Stimulated activated CD8-positive, alpha-beta memory T cell treated with anti-CD3 and anti-CD28 coated beads, Interleukin-4, amount 100 ng/mL, for 4 hours (primary cell): Measurements from ENCODE around the gene GRM5.

Source experiments
- DNase-seq, 2 donors: peaks; one replicate each; pipeline ENCODE4 v3.0.0-alpha.2; 2020; ENCODE audit warnings: low read depth in 2 of 2, low spot score in 1 of 2

Gene GRM5

DNA sequence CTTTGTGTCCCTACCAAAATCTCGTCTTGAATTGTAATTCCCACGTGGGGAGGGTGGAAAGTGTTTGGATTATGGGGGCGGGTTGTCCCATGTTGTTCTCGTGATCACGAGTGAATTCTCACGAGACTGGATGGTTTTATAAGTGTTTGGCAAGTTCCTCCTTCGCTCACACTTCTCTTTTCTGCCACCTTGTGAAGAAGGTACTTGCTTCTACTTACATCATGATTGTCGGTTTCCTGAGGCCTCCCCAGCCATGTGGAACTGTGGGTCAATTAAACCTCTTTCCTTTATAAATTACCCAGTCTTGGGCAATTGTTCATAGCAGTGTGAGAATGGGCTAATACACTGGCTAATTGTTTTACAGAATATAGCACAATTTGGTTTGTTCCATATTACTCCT is 326.3 kb downstream of the GRM5 start:
- no peak for DNase-seq

DNA sequence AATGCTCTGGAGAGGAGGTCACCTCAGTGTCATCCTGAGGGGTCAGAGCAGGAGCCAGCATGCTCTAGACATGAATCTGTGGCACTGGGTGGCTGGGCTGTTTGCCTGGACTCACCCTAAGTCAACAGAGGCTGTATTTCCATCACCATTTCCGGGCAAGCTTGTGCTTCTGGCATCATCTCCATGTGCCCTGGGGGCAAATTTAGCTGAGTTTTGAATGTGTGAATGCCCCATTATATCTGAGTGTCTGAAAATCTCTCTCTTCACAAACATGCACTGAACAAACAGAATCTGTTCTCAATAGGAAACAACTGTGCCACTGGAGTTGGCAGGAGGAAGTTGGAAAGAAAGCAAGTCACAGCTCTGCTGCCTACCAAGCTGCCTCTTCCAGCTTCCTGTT is 356.2 kb downstream of the GRM5 start:
- no peak for DNase-seq

DNA sequence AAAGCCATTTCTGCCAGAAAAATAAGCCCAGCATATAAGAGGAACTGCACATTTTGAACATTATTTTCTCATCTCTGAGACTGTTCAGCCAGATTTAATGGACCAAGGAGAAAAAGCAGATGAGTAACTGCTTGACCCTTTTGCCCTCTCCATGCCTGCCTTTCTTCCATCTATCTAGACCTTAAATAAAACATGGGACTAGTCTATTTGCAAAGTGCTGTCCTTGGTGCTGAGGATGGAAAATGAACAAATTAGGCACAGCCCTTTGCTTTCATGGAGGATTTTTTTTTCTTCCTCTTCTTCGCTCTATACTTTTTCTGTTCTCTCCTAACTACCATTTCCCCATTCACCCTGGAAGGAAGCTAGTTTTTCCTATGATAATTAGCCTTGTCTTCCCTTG is 361.3 kb downstream of the GRM5 start:
- DNase-seq: no peak

DNA sequence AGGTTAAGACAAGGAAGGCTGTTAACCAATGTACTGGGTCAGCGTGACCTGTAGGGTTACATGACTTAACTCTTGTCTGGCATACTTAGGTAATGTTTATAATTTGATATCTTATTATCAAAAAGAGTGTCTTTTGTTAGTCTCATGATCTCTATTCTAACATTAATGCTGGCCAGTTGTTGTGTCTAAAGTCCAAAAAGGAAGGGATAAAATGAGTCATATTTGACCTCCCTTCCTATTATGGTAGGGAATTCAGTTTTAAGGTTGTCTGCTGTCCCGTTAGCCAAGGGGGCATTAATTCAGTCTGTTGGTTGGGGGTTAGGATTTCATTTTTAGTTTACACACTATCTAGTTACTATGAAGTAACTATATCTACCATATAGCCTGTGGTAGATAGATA is 364.0 kb downstream of the GRM5 start:
- DNase-seq: no peak

DNA sequence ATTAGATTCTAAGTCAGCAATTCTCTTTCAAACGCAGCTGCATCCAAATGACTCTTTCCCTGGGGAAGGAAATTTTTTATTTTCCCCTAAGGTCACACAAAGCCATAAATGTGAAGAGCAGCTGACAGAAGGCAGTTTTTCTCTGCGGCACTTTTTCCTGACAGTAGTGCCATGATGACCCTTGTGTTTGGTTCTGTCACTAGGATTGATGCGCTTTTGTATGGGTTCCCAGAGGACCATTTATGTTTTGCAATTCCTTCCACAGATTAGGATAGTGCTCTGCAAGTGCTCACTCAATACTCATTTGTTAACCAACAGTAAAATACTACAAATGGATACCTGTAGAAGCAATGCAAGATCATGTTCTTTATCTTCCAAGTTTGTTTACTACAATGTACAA is 368.6 kb downstream of the GRM5 start:
- no peak for DNase-seq

DNA sequence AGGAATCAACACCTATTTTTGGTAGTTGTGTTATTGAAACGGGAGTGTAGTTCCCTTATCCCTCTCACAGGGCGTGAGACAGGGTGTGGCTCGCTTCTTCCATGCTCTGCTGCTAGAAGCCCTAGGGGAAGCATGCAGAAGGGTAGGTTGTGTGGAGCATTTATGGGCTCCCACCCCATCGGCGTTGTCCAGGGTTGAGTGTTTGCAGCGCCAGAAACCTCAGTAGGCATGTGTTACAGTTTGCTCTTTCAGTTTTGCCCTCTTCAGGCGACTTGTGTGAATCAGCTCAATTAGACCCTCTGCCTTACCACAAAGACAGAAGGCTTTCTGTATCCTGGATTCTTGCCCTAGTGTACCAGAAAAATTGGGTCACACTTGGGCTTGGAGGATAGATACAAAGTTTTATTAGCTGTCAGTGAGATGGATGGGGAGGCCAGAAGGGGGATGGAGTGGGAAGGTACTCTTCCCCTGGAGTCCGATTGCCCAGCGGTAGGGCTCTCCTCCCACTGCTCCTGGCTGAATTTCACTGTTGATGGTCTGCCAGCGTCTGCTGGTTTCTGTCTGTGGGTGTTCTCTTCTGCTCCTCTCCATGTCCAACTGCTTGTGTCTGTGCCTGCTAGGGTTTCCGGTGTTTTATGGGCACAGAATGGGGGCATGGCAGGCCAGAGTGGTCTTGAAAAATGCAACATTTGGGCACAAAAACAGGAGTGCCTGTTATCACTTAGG is 369.9 kb downstream of the GRM5 start:
- no peak for DNase-seq

DNA sequence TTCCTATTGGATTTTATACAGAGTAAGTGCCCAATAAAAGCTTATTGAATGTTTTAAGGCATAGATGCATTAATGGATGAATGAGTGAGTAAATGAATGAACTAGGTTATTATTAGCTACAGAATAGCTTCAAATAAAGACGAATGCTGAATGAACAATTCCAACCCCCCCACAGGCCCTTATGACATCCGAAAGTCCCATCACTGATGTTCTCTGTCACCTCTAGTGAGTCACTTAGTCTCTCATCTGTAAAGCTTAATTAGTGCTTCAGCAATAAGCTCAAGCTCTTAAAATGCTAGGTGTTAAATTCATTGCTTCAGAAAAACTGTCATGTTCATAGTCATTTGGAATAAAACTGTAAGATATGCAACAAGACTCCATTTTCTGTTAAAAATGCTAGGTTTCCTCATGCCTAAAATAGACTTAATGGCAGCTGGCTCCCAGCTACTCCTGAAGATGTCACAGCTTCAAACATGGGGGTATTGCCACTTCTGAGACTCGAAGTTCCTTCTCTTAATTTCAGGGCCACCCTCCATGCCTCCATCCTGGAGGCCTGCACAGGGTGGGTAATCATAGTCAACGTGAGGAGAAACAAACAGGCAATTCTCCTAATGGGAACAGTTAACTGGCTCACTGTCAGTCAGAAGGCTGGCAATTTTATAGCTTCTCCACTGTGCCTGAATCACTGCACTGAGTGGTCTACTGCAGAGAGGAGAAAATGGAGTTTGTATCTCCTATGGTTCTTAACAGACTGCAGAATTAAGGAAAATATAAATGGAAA is 373.3 kb downstream of the GRM5 start:
- no peak for DNase-seq

DNA sequence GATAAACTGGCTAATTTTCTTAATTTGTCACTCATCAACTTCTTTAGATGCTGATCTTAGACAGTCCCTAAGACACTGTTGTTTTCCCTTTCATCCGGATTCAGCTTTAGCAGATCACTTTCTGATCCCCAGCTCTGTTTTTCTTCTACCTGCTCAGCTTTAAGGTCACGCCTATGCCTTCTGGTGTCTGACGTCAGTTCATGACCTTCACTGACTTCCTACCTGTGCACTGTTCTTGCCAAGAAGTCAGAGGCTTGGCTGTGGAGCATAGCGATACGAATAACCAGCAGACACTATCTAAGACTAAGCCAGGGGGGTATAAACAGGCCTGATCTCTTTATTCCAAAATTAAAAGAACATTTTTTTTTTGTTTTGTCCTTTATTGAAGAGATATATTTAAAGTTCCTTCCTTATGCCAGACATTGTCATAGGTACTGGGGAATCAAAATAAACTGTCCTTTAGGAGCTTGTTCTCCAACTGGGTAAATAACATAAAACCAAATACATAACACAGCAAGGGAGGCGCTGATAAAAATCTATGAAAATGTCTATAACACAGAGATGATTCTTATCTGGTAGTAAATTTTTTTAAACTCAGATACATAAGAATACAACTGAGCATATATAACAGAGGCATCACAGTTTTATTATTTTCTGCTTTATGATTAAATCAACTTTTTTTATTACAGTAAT is 376.1 kb downstream of the GRM5 start:
- DNase-seq: no peak

DNA sequence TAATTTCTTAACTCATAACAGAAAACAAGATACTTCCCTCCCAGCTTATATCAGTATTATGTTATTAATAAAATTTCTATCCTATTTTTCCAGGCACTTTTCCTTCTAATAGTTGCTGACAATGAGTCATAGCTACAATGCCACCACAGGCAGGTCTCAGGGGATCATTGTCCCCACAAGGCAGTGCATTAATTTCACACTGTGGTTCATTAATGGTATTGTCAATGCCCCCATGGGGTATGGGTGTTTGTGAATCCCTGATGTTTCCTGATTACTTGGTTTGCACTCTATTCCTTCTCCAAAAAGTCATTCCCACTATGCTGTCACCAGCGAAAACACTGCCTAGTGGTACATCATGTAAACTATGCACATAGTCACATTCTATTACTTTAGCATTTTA is 382.8 kb downstream of the GRM5 start:
- no peak for DNase-seq

DNA sequence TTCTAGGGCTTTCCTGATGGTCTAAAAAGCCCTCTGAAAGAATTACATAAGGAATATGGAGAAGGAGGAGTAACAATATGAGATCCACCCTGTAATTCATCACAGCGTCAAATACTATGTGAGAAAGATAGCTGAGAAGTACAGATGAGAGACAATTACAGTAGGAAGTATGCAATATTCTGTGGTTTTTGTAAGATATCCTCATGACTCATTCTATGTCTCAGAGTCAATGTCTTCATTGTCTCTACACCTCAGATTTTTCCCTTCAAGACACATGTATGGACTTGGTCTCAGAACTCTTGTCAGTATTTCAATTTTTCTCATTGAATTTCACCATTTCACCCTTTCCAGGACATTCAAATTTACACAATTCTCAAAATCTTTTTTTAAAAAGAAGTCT is 385.0 kb downstream of the GRM5 start:
- DNase-seq: no peak

DNA sequence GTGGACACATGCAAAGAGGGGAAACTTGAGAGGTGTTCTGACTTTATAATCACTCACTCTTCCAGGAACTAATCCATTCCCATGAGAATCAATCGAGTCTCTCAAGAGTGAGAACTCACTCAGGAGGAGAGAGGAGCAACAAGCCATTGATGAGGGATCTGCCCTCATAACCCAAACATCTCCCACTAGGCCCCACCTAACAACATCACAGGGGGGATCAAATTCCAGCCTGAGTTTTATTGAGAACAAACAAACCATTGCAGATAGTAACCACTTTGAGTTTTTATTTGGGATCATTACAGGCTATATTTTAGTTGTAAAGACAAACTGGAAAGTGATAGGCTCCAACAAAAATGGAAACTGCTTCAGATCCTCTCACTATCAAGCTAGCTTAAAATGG is 399.4 kb downstream of the GRM5 start:
- no peak for DNase-seq

DNA sequence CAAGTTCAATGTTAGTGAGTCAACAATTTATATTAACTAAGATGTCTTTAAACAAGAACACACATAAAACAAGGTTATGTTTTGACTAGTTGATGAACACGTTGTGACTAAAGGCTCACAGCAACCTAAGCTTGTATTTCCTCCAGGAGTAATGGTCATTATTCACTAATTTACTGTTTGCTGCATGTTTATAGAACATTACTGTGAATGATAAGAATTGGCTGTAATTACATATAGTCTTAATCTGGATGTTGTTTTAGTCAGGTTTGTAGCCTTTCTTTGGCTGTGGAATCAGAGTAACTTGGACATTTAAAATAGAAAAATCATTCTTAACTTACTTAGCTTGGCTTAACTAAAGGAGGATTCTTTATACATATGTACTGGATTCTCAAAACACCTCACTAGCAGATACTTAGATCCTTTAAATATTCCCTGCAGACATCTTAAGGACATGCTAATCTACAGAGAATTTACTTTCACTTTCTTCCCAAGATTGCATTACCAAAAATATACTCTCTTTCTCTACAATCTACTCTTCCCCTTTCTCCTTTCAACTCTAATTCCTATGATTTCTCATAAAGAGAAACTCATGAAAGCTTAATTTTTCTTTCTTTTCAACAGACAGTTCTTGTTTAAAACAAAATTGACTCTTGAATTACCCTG is 408.6 kb downstream of the GRM5 start:
- no peak for DNase-seq

DNA sequence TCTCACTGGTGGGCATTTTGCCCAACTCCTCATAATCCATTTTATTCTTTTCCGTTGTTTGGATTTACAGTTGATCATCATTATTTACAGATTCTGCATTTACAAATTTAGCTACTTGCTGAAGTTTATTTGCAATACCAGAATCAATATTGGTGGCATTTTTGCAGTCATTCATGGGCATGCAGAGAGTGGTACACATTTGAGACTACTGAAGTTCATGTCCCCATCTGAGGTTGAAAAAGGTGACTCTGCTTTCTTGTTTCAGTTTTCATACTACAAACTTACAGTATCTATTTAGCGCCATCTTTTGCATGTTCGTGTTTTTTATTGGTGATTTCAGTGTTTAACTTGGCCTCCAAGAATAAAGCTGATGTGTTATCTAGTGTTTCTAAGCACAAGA is 409.5 kb downstream of the GRM5 start:
- DNase-seq: no peak

DNA sequence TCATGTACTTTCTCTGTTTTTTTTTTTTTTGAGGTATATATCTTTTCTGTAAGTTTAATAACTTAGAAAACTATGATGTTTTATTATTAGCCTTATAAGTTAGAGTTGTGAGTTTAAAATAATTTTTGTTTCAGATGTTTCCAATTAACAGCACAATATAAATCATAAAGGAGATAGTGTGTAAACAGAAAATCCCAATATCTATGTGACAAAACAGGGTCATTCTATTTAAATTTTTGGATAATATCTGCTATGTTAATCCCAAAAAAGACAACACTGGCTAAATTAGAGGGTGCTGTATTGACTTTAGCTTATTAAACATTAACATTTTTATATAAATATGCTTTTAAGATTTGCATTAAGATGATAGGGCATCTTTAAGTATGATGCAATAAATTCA is 410.1 kb downstream of the GRM5 start:
- no peak for DNase-seq

DNA sequence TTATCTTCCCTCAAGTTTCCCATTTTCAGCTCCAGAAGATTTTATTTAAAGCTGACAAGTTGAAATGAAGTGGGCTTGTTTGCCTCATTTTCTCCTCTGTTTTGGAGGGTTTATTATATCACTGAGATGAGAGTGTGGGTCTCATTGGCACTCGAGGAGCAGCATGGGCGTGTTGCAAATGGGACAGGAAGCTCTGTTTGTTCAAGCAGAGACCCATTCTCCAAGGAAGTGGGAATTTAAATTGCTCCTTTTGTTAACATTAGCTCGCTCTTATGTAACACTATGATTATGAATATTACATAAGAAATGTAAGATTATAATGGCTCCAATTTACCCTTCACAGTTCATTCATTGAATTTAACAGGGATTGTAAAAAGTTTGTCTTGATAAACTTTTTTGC is 410.6 kb downstream of the GRM5 start:
- DNase-seq: no peak

DNA sequence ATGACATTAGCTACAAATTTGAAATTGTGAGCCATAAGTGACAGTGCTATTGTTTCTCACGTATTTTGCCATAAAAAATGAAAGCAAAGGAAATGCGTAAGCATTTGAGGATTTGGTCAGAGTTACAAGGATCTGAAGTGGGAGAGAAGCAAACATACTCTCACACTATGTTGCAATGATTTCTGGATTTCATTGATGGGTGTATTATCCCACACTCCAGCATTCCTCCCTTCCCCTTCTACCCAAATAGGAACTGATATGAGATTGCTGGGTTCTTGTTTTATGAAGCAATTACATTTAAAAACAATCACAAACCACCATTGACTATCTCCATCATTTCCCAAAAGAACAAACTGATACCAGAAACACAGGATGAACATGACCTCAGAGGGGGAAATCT is 414.2 kb downstream of the GRM5 start:
- DNase-seq: no peak

DNA sequence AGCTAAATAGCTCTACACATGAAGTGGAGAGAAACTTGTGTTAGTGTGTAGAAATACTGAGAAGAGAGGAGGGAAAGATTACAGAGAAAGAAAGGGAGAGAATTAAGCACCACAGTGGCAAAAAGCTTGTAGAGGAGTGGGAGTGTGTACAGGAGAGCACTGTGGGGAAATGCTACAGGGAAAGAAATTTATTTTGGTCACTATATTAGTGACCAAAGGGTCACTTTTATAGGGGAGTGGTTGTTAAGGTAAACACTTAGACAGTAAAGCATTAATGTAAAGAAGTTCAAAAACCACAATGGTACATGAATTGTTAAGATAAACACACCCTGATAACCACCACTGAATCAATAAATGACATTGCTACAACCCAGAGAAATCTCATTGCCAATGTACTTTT is 421.1 kb downstream of the GRM5 start:
- no peak for DNase-seq

DNA sequence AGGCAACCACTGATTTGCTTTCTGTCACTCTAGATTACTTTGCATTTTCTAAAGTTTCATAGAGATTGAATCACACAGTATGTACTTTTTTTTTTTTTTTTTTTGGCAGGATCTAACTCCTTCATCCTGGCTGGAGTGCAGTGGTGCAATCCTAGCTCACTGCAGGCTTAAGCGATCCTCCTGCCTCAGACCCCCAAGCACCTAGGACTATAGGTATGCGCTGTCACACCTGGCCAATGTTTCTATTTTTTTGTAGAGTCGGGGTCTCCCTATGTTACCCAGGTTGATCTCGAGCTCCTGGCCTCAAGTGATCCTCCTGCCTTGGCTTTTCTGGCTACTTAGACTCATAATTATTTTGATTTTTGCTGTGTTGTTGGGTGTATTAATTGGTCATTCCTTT is 433.6 kb downstream of the GRM5 start:
- no peak for DNase-seq

DNA sequence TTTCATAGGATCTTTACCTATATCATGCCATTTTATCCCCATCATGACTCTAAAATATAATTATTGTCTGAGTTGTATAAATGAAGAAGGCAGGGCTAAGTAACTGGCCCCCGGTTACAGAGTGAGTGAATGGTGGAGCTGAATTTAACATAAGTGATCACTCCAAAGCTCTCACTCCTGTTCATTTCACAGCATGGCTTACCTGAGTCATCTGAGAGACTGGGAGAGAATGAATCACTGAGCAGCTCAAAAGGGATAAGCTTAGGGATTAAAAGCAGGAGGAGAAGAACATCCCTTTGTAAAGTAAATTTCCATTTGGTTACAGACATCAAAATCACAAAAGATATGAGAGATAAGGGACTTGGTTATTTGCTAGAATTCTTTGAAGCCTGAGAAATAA is 434.3 kb downstream of the GRM5 start:
- no peak for DNase-seq

DNA sequence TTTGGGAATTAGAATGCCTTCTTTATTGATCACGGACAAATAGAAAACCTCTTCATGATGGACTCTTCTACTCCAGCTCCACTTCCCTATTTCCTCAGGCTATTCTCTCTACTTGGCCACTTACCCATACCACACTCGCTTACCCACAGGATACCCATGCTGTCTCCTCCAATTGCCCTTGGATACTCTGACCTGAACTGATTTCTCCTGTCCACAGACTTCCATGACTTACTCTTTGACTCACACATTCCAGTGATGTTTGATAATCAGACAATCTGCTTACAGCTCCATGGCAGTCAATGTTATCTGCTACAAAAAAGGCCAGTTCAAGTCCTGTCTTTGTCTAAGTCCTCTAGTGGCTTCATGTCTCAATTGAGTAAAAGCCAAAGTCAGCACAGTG is 436.3 kb downstream of the GRM5 start:
- DNase-seq: no peak

DNA sequence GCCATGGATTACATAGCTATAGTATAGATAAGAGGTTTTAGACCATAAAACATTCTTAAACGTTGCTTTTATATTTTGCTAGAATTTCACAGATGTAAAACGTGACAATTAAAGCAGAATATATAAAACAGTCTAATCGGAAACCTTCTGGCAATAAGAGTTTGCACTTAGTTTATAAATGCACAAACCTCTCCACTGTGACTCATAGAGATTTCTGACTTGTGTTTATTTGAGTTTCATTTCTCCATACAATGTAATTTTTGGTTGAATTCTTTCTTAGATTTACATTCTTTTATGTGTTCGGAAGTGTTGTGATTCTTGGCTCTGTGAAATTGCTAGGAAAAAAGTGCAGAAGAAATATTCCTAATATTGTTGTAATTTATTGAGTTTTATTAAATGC is 439.6 kb downstream of the GRM5 start:
- DNase-seq: no peak

DNA sequence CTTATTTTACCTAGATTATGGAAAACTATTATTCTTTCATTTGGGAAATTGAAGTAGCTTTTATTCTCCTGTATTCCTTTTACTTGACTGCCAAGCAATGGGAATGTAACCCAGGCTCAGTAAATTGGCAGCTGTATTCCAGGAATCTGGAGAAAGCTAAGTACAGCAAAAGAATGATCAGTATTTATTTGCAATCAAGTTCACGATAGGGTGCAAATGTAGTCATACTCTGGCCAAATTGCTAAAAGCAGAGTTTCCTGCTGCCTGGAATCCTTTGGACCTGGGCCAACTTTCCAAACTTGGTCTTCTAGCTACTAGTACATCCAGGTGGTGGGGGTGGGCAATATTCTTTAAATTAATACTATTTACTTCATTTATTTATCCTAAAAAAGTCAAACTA is 442.3 kb downstream of the GRM5 start:
- DNase-seq: no peak
